ENCODE data around the gene EAPP. TPM values are rescaled to one million over a fixed set of nuclear protein-coding genes. Genes with fewer than 3 reads are reported as not detected.

EAPP gene, protein sequence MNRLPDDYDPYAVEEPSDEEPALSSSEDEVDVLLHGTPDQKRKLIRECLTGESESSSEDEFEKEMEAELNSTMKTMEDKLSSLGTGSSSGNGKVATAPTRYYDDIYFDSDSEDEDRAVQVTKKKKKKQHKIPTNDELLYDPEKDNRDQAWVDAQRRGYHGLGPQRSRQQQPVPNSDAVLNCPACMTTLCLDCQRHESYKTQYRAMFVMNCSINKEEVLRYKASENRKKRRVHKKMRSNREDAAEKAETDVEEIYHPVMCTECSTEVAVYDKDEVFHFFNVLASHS
- total RNA-seq (10 to 100 TPM; 36.4 to 38.6 TPM), polyA plus RNA-seq (96.2 TPM)

DNA sequence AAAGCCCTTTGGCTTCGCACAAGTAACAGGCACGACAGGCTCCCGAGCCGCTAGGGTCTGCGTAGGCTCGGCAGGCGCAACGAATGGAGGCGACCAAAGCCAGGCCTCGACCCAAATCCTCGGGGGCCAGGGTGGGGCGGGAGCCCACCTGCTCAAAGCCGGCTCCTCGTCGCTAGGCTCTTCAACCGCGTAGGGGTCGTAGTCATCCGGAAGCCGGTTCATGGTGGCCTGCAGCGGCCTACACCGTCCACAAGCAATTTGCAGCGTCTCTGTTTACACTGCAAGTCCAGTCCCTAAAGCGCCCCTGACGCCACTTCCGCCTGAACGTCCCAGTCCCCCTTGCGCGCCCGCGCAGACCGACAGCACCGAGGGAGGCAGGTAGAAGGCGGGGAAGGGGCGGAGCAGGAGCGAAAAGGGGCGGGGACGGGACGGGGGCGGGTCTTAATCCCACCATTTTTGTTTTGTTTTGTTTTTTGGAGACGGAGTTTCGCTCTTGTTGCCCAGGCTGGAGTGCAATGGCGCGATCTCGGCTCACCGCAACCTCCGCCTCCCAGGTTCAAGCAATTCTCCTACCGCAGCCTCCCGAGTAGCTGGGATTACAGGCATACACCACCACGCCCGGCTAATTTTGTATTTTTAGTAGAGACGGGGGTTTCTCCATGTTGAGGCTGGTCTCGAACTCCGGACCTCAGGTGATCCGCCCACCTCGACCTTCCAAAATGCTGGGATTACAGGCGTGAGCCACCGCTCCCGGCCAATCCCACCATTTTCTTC, at the start of gene EAPP:
Gene EAPP, minus strand, starts transcription at position 295 of the 774 bp plus-strand sequence. Its CDS starts 73 bp downstream, at position 222.
- Mint-ChIP-seq H3K27ac (peak within 1 kb of the TSS; percentile 99 to 100 (median 99)), H3K36me3 (peaks cover 0 to 24% (median 1%) of the 10 kb centered on the region in 3 donors), H3K4me1 (peaks cover 31 to 43% (median 36%) of the 10 kb centered on the region in 3 donors), H3K9me3 (no peaks in the 10 kb centered on the region), H3K4me3 (peak within 1 kb of the TSS; percentile 96 to 100 (median 99)), H3K27me3 (no peaks in the 10 kb centered on the region)
- peak within 1 kb of the TSS; percentile 91 for H3K27ac ChIP-seq (ENCODE audit: low read depth, low read length)
- no peaks in the 10 kb centered on the region for H3K27me3 ChIP-seq (ENCODE audit: insufficient read depth, low read length, poor library complexity, severe bottlenecking)
- no peaks in the 10 kb centered on the region for H3K9me3 ChIP-seq (ENCODE audit: low read length)
- H3K36me3 ChIP-seq (ENCODE audit: insufficient read depth, low read length), result peaks cover 4% of the 10 kb centered on the region
- DNase-seq, result peak; percentile 91 to 98 (median 94)
- peaks cover 26% of the 10 kb centered on the region for H3K4me1 ChIP-seq (ENCODE audit: insufficient read depth, low read length)
- POLR2A ChIA-PET, result interaction anchor here (0.6 to 1.0 kb wide), 2 partner anchors 15 to 42 kb away, joined by 3 to 4 read pairs; no protein-coding TSS in a partner anchor
- H3K4me3 ChIP-seq (ENCODE audit: low read length), result peak within 1 kb of the TSS; percentile 70
- CTCF ChIA-PET, result no interaction called here

DNA sequence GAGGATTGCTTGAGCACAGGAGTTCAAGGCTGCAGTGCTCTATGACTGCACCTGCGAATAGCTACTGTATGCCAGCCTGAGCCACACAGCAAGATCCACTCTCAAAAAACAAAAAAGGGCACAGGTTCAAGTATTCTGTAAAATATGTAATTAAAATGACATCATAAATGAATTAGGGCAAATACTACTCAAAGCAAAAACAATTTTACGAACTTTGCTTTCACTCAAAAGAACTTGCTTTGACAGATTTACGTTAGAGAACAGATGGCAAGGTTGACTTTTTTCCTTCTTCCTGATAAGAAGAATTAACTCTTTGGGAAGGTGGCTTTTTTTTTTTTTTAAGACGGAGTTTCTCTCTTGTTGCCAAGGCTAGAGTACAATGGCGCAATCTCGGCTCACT, 44.0 kb upstream of the EAPP start:
- Mint-ChIP-seq H3K4me1 (peaks cover 0 to 8% (median 2%) of the 10 kb centered on the region in 3 donors), H3K27ac (no peak overlapping the region), H3K36me3 (peaks cover 3 to 70% (median 12%) of the 10 kb centered on the region in 3 donors), H3K27me3 (no peaks in the 10 kb centered on the region), H3K9me3 (no peaks in the 10 kb centered on the region), H3K4me3 (no peak overlapping the region)
- Histone ChIP-seq H3K9me3 (ENCODE audit: low read length) (no peaks in the 10 kb centered on the region), H3K27me3 (ENCODE audit: insufficient read depth, low read length, poor library complexity, severe bottlenecking) (no peaks in the 10 kb centered on the region), H3K4me3 (ENCODE audit: low read length) (no peak overlapping the region), H3K4me1 (ENCODE audit: insufficient read depth, low read length) (no peaks in the 10 kb centered on the region), H3K36me3 (ENCODE audit: insufficient read depth, low read length) (peaks cover 12% of the 10 kb centered on the region), H3K27ac (ENCODE audit: low read depth, low read length) (no peak overlapping the region)
- ChIA-PET CTCF (no interaction called here), POLR2A (no interaction called here)
- no peak for DNase-seq

DNA sequence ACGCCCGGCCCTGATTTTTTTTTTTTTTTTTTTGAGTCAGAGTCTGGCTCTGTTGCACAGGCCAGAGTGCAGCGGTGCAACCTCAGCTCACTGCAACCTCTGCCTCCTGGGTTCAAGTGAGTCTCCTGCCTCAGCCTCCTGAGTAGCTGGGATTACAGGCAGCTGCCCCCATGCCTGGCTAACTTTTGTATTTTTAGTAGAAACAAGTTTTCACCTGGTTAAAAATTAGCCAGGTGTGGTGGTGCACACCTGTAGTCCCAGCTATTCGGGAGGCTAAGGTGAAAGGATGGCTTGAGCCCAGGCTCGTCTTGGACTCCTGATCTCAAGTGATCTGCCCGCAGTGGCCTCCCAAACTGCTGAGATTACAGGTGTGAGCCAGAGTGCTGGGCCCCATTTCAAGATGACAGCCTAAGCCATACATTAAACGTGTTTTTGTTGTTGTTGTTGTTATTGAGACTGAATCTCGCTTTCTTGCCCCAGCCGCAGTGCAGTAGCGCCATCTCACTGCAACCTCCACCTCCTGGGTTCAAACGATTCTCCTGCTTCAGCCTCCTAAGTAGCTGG, 42.7 kb upstream of the EAPP start:
- H3K27ac Mint-ChIP-seq, result no peak overlapping the region
- H3K4me3 Mint-ChIP-seq, result no peak overlapping the region
- POLR2A ChIA-PET, result interaction anchor here (0.6 kb wide), 1 partner anchor 42 kb away, joined by 4 read pairs; no protein-coding TSS in a partner anchor
- CTCF ChIA-PET, result interaction anchor here (0.9 kb wide), 1 partner anchor 9 kb away, joined by 3 read pairs; no protein-coding TSS in a partner anchor
- H3K9me3 Mint-ChIP-seq, result no peaks in the 10 kb centered on the region
- peaks cover 16% of the 10 kb centered on the region for H3K36me3 ChIP-seq (ENCODE audit: insufficient read depth, low read length)
- no peaks in the 10 kb centered on the region for H3K4me1 ChIP-seq (ENCODE audit: insufficient read depth, low read length)
- H3K36me3 Mint-ChIP-seq, result peaks cover 3 to 74% (median 10%) of the 10 kb centered on the region in 3 donors
- H3K27ac ChIP-seq (ENCODE audit: low read depth, low read length), result no peak overlapping the region
- DNase-seq, result no peak
- H3K4me3 ChIP-seq (ENCODE audit: low read length), result no peak overlapping the region
- no peaks in the 10 kb centered on the region for H3K27me3 ChIP-seq (ENCODE audit: insufficient read depth, low read length, poor library complexity, severe bottlenecking)
- no peaks in the 10 kb centered on the region for H3K9me3 ChIP-seq (ENCODE audit: low read length)
- peaks cover 0 to 8% (median 0%) of the 10 kb centered on the region in 3 donors for H3K4me1 Mint-ChIP-seq
- H3K27me3 Mint-ChIP-seq, result no peaks in the 10 kb centered on the region

DNA sequence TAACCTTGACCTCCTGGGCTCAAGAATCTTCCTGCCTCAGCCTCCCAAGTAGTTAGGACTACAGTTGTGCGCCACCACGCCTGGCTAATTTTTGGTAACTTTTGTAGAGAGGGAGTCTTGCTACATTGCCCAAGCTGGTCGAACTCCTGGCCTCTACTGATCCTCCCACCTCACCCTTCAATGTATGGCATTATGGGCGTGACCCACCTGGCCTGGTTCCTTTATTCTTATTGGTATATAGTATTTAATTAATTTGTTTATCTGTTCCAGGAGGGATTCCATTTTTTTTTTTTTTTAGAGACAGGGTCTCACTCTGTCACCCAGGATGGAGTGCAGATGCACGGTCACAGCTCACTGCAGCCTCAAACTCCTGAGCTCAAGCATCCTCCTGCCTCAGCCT, 40.9 kb upstream of the EAPP start:
- no peak overlapping the region for H3K27ac ChIP-seq (ENCODE audit: low read depth, low read length)
- peaks cover 0 to 1% of the 10 kb centered on the region in 2 donors for H3K27me3 Mint-ChIP-seq
- H3K4me3 Mint-ChIP-seq, result no peak overlapping the region
- DNase-seq, result no peak
- H3K4me1 ChIP-seq (ENCODE audit: insufficient read depth, low read length), result no peaks in the 10 kb centered on the region
- no peaks in the 10 kb centered on the region for H3K27me3 ChIP-seq (ENCODE audit: insufficient read depth, low read length, poor library complexity, severe bottlenecking)
- H3K9me3 Mint-ChIP-seq, result no peaks in the 10 kb centered on the region
- H3K36me3 ChIP-seq (ENCODE audit: insufficient read depth, low read length), result peaks cover 21% of the 10 kb centered on the region
- no peak overlapping the region for H3K4me3 ChIP-seq (ENCODE audit: low read length)
- peaks cover 3 to 66% (median 10%) of the 10 kb centered on the region in 3 donors for H3K36me3 Mint-ChIP-seq
- POLR2A ChIA-PET, result no interaction called here
- peaks cover 0 to 8% (median 0%) of the 10 kb centered on the region in 3 donors for H3K4me1 Mint-ChIP-seq
- CTCF ChIA-PET, result no interaction called here
- H3K27ac Mint-ChIP-seq, result peak overlapping the region in 4 of 8 donors; percentile 29 to 78 (median 69)
- no peaks in the 10 kb centered on the region for H3K9me3 ChIP-seq (ENCODE audit: low read length)

DNA sequence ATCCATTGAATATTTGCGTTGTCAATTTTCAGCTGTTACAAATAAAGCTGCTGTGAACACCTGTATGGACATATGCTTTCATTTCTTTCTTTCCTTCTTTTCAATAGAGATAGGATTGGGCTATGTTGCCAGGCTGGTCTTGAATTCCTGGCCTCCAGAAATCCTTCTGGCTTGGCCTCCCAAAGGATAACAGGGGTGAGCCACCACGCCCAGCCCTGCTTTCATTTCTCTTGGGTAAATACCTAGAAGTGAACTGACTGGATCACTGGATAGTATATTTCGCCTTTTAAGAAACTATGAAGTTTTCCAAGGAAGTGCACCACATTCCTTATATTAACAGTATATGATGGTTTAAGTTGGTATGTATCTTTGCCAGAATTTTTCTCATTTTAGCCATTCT, 32.3 kb upstream of the EAPP start:
- Mint-ChIP-seq H3K27ac (no peak overlapping the region), H3K9me3 (no peaks in the 10 kb centered on the region), H3K36me3 (peaks cover 0 to 54% (median 4%) of the 10 kb centered on the region in 3 donors), H3K4me3 (no peak overlapping the region), H3K27me3 (no peaks in the 10 kb centered on the region), H3K4me1 (no peaks in the 10 kb centered on the region)
- H3K4me1 ChIP-seq (ENCODE audit: insufficient read depth, low read length), result no peaks in the 10 kb centered on the region
- ChIA-PET CTCF (no interaction called here), POLR2A (no interaction called here)
- H3K9me3 ChIP-seq (ENCODE audit: low read length), result no peaks in the 10 kb centered on the region
- H3K27ac ChIP-seq (ENCODE audit: low read depth, low read length), result no peak overlapping the region
- H3K36me3 ChIP-seq (ENCODE audit: insufficient read depth, low read length), result peaks cover 15% of the 10 kb centered on the region
- H3K4me3 ChIP-seq (ENCODE audit: low read length), result no peak overlapping the region
- DNase-seq, result no peak
- no peaks in the 10 kb centered on the region for H3K27me3 ChIP-seq (ENCODE audit: insufficient read depth, low read length, poor library complexity, severe bottlenecking)

DNA sequence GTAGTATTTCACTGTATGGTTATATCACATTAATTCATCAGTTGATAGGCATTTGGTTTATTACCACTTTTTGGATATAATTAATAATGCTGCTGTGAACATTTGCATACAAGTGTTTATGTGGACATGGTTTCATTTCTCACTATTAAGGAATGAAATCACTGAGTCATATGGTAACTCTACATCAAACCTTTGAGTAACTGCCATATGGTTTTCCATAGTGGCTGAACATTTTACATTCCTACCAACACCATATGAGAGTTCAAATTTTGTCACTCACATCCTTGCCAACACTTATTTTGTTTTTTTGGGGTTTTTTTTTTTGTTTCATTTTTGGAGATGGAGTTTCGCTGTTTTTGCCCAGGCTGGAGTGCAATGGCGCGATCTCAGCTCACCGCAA, 30.2 kb upstream of the EAPP start:
- no peaks in the 10 kb centered on the region for H3K27me3 ChIP-seq (ENCODE audit: insufficient read depth, low read length, poor library complexity, severe bottlenecking)
- no peaks in the 10 kb centered on the region for H3K9me3 ChIP-seq (ENCODE audit: low read length)
- H3K4me3 ChIP-seq (ENCODE audit: low read length), result no peak overlapping the region
- no peak overlapping the region for H3K27ac ChIP-seq (ENCODE audit: low read depth, low read length)
- Mint-ChIP-seq H3K27ac (no peak overlapping the region), H3K4me3 (no peak overlapping the region), H3K9me3 (no peaks in the 10 kb centered on the region), H3K4me1 (no peaks in the 10 kb centered on the region), H3K27me3 (no peaks in the 10 kb centered on the region), H3K36me3 (peaks cover 0 to 59% (median 4%) of the 10 kb centered on the region in 3 donors)
- H3K36me3 ChIP-seq (ENCODE audit: insufficient read depth, low read length), result peaks cover 14% of the 10 kb centered on the region
- no peak for DNase-seq
- CTCF ChIA-PET, result no interaction called here
- POLR2A ChIA-PET, result no interaction called here
- no peaks in the 10 kb centered on the region for H3K4me1 ChIP-seq (ENCODE audit: insufficient read depth, low read length)

DNA sequence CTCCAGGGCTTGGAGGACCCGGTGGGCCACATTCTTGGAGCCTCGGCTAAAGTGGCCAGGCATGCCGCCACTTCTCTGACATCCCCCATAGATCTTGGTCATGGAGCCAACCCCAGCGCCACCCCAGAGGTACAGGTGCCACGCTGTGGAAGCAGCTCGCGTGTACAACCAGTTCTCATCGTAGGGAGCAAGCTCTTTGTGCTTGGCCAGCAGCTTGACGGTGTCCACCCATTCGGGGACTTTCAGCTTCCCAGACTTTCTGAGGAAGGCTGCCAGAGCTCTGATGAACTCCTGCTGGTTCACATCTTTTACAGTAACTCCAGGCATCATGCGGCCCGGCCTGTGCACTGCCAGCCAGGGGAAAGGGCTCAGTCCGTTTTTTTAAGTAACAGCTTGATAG, 29.3 kb upstream of the EAPP start:
- DNase-seq, result no peak
- H3K4me3 ChIP-seq (ENCODE audit: low read length), result no peak overlapping the region
- H3K36me3 Mint-ChIP-seq, result peaks cover 0 to 66% (median 4%) of the 10 kb centered on the region in 3 donors
- H3K9me3 Mint-ChIP-seq, result no peaks in the 10 kb centered on the region
- H3K36me3 ChIP-seq (ENCODE audit: insufficient read depth, low read length), result peaks cover 14% of the 10 kb centered on the region
- peak overlapping the region in 1 of 8 donors; percentile 69 for H3K27ac Mint-ChIP-seq
- ChIA-PET POLR2A (no interaction called here), CTCF (no interaction called here)
- no peaks in the 10 kb centered on the region for H3K27me3 Mint-ChIP-seq
- H3K9me3 ChIP-seq (ENCODE audit: low read length), result no peaks in the 10 kb centered on the region
- H3K4me3 Mint-ChIP-seq, result no peak overlapping the region
- H3K27ac ChIP-seq (ENCODE audit: low read depth, low read length), result no peak overlapping the region
- no peaks in the 10 kb centered on the region for H3K4me1 Mint-ChIP-seq
- H3K27me3 ChIP-seq (ENCODE audit: insufficient read depth, low read length, poor library complexity, severe bottlenecking), result no peaks in the 10 kb centered on the region
- no peaks in the 10 kb centered on the region for H3K4me1 ChIP-seq (ENCODE audit: insufficient read depth, low read length)

DNA sequence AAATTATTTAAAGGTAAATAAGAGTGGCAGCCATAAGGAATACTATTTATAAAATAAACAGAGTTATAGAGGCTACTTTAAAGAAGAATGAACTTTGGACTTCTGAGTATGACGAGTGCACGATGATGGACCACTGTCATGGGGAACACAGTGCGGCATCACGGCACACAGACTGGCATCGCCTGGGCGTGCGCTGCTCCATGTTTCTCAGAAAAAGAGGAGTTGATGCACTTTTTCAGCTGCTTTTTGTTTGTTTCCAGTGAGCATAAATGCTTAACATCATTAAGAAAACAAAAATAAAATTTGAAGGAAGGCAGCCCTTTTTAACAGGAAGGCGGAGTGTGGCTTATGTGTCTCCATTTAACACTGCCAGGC, 23.3 kb upstream of the EAPP start:
- H3K36me3 Mint-ChIP-seq, result peaks cover 0 to 37% (median 4%) of the 10 kb centered on the region in 3 donors
- ChIA-PET POLR2A (no interaction called here), CTCF (no interaction called here)
- no peak overlapping the region for H3K4me3 ChIP-seq (ENCODE audit: low read length)
- H3K27ac Mint-ChIP-seq, result no peak overlapping the region
- no peaks in the 10 kb centered on the region for H3K4me1 Mint-ChIP-seq
- H3K4me3 Mint-ChIP-seq, result no peak overlapping the region
- no peaks in the 10 kb centered on the region for H3K4me1 ChIP-seq (ENCODE audit: insufficient read depth, low read length)
- H3K9me3 ChIP-seq (ENCODE audit: low read length), result no peaks in the 10 kb centered on the region
- no peak overlapping the region for H3K27ac ChIP-seq (ENCODE audit: low read depth, low read length)
- no peaks in the 10 kb centered on the region for H3K36me3 ChIP-seq (ENCODE audit: insufficient read depth, low read length)
- H3K27me3 ChIP-seq (ENCODE audit: insufficient read depth, low read length, poor library complexity, severe bottlenecking), result no peaks in the 10 kb centered on the region
- no peaks in the 10 kb centered on the region for H3K9me3 Mint-ChIP-seq
- no peaks in the 10 kb centered on the region for H3K27me3 Mint-ChIP-seq
- DNase-seq, result no peak
